Measurements from ENCODE around the gene KRTAP10-1. TPM values are rescaled to one million over a fixed set of nuclear protein-coding genes. Genes with fewer than 3 reads are reported as not detected.
"Not testable (repeated sequence)": the region's sequence is repeated elsewhere in the genome, so short reads cannot be mapped to it uniquely, and the experiment has no call there.

The KRTAP10-1 gene
- total and polyA plus RNA-seq, 4 donors = not detected

DNA sequence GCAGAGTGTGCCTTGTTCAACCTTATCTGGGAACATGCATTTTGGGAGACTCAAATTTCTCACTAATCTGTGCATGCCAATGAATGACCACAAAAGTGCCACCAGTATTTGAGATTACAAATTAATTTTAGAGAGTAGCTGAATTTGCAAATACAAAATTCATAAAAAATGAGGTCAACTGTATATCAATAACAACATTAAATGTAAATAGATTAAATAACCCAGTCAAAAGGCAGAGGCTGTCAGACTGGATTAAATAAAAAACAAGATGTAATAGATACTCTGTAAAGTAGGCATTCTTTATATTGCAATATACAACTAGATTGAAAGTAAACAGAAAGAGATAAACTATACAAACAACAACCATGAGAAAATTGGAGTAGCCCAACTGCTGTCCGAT, 24.1 kb upstream of the KRTAP10-1 start:
- Histone ChIP-seq H3K4me3 (ENCODE audit: low read depth, low read length) (no peak overlapping the region), H3K9me3 (ENCODE audit: control insufficient read depth, insufficient read depth, low read length) (peaks cover 3% of the 10 kb centered on the region), H3K27ac (ENCODE audit: low read depth, low read length) (no peak overlapping the region), H3K36me3 (ENCODE audit: control insufficient read depth, insufficient read depth, low read length) (no peaks in the 10 kb centered on the region), H3K27me3 (ENCODE audit: control insufficient read depth, insufficient read depth, low read length) (no peaks in the 10 kb centered on the region), H3K4me1 (ENCODE audit: control insufficient read depth, insufficient read depth, low read length) (no peaks in the 10 kb centered on the region)
- WGBS (ENCODE audit: insufficient coverage) = no CpG with 5 or more reads among the region's 1 CpG
- no peak for DNase-seq (ENCODE audit: low read depth in 4 of 6, low spot score in 6 of 6)

GRCh38 chr21:44558695-44559094, 18.7 kb upstream of the KRTAP10-1 start, which contains the start of gene KRTAP10-3:
KRTAP10-3 (minus strand) TSS chr21:44558795; CDS start chr21:44558715, 80 bp downstream.
- no peak for DNase-seq (ENCODE audit: low read depth in 4 of 6, low spot score in 6 of 6)
- no peak within 1 kb of the TSS for H3K4me3 ChIP-seq (ENCODE audit: low read depth, low read length)
- peaks cover 2% of the 10 kb centered on the region for H3K27me3 ChIP-seq (ENCODE audit: control insufficient read depth, insufficient read depth, low read length)
- H3K27ac ChIP-seq (ENCODE audit: low read depth, low read length) = no peak within 1 kb of the TSS
- H3K4me1 ChIP-seq (ENCODE audit: control insufficient read depth, insufficient read depth, low read length) = no peaks in the 10 kb centered on the region
- 69% methylated on average over 5 of the region's 5 CpGs for WGBS (ENCODE audit: insufficient coverage)
- H3K9me3 ChIP-seq (ENCODE audit: control insufficient read depth, insufficient read depth, low read length) = peaks cover 3% of the 10 kb centered on the region
- no peaks in the 10 kb centered on the region for H3K36me3 ChIP-seq (ENCODE audit: control insufficient read depth, insufficient read depth, low read length)

DNA sequence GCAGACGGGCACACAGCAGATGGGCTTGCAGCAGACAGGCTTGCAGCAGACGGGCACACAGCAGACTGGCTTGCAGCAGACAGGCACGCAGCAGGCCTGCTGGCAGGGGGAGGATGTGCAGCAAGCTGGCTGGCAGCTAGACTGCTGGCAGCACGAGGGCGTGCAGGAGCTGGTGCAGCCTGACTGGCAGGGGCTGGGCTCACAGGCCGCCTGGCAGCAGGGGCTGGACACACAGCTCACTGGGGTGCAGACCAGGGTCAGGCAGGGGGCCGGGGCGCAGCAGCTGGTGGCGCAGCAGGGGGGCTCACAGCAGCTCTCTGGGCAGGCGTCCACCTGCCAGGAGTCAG, 18.3 kb upstream of the KRTAP10-1 start:
- not testable (repeated sequence) for H3K9me3 ChIP-seq (ENCODE audit: control insufficient read depth, insufficient read depth, low read length); DNase-seq (ENCODE audit: low read depth in 4 of 6, low spot score in 6 of 6); H3K4me1 ChIP-seq (ENCODE audit: control insufficient read depth, insufficient read depth, low read length); H3K27me3 ChIP-seq (ENCODE audit: control insufficient read depth, insufficient read depth, low read length); H3K36me3 ChIP-seq (ENCODE audit: control insufficient read depth, insufficient read depth, low read length); H3K27ac ChIP-seq (ENCODE audit: low read depth, low read length); H3K4me3 ChIP-seq (ENCODE audit: low read depth, low read length)
- 73% methylated on average over 9 of the region's 10 CpGs for WGBS (ENCODE audit: insufficient coverage)

DNA sequence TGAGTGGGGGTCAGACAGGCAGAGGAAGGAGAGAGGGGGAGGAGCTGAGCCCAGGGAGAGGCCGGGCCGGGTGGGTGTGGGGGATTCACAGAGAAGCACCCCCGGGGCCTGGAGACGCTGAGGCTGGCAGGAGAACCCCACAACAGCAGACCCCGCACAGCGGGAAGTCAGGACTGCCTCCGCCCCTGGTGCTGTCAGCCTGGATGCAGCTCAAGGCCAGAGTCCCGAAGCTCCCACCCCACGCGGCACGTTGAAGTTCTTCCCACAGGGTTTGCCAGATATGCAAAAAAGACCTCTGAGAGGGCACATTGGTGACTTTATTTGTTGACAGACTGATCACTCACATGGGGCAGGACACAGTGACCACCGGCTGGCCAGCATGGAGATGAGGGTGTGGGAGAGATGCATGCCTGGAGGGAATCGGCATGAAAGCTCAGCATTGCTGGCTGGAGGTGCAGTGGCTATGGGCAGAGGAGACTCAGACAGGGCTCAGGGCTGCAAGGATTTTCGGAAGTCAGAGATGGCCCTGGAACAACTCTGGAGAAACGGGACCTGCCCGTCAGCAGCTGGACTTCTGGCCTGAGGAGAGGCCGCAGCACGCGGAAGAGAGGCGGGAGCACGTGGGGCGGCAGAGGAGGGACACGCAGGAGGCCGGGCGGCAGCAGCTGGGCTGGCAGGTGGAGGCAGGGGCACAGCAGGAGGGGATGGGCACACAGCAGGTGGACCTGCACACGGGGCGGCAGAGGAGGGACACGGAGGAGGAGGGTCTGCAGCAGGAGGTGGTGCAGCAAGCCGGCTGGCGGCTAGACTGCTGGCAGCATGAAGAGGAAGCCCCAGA, 17.7 kb upstream of the KRTAP10-1 start:
- Histone ChIP-seq H3K9me3 (ENCODE audit: control insufficient read depth, insufficient read depth, low read length) (peaks cover 3% of the 10 kb centered on the region), H3K4me1 (ENCODE audit: control insufficient read depth, insufficient read depth, low read length) (no peaks in the 10 kb centered on the region), H3K36me3 (ENCODE audit: control insufficient read depth, insufficient read depth, low read length) (no peaks in the 10 kb centered on the region), H3K27me3 (ENCODE audit: control insufficient read depth, insufficient read depth, low read length) (peaks cover 2% of the 10 kb centered on the region), H3K4me3 (ENCODE audit: low read depth, low read length) (no peak overlapping the region), H3K27ac (ENCODE audit: low read depth, low read length) (no peak overlapping the region)
- WGBS (ENCODE audit: insufficient coverage) = 49% methylated on average over 27 of the region's 30 CpGs
- DNase-seq (ENCODE audit: low read depth in 4 of 6, low spot score in 6 of 6) = no peak

GRCh38 chr21:44556879-44557278, 16.9 kb upstream of the KRTAP10-1 start:
- Histone ChIP-seq H3K9me3 (ENCODE audit: control insufficient read depth, insufficient read depth, low read length) (no peaks in the 10 kb centered on the region), H3K4me3 (ENCODE audit: low read depth, low read length) (no peak overlapping the region), H3K36me3 (ENCODE audit: control insufficient read depth, insufficient read depth, low read length) (no peaks in the 10 kb centered on the region), H3K4me1 (ENCODE audit: control insufficient read depth, insufficient read depth, low read length) (no peaks in the 10 kb centered on the region), H3K27me3 (ENCODE audit: control insufficient read depth, insufficient read depth, low read length) (peaks cover 2% of the 10 kb centered on the region), H3K27ac (ENCODE audit: low read depth, low read length) (no peak overlapping the region)
- 71% methylated on average over 9 of the region's 9 CpGs for WGBS (ENCODE audit: insufficient coverage)
- DNase-seq (ENCODE audit: low read depth in 4 of 6, low spot score in 6 of 6) = no peak

- Histone ChIP-seq H3K4me1 (ENCODE audit: control insufficient read depth, insufficient read depth, low read length) (no peaks in the 10 kb centered on the region), H3K36me3 (ENCODE audit: control insufficient read depth, insufficient read depth, low read length) (no peaks in the 10 kb centered on the region), H3K9me3 (ENCODE audit: control insufficient read depth, insufficient read depth, low read length) (no peaks in the 10 kb centered on the region), H3K4me3 (ENCODE audit: low read depth, low read length) (no peak overlapping the region), H3K27me3 (ENCODE audit: control insufficient read depth, insufficient read depth, low read length) (peaks cover 2% of the 10 kb centered on the region), H3K27ac (ENCODE audit: low read depth, low read length) (no peak overlapping the region)
- DNase-seq (ENCODE audit: low read depth in 4 of 6, low spot score in 6 of 6) = no peak
- 91% methylated on average over 10 of the region's 13 CpGs for WGBS (ENCODE audit: insufficient coverage)
Measured at GRCh38 chr21:44555200-44555875, 15.3 kb upstream of the KRTAP10-1 start.

GRCh38 chr21:44552681-44553080, 12.7 kb upstream of the KRTAP10-1 start:
- no peaks in the 10 kb centered on the region for H3K27me3 ChIP-seq (ENCODE audit: control insufficient read depth, insufficient read depth, low read length)
- H3K36me3 ChIP-seq (ENCODE audit: control insufficient read depth, insufficient read depth, low read length) = no peaks in the 10 kb centered on the region
- H3K4me3 ChIP-seq (ENCODE audit: low read depth, low read length) = no peak overlapping the region
- H3K4me1 ChIP-seq (ENCODE audit: control insufficient read depth, insufficient read depth, low read length) = peaks cover 1% of the 10 kb centered on the region
- DNase-seq (ENCODE audit: low read depth in 4 of 6, low spot score in 6 of 6) = no peak
- H3K9me3 ChIP-seq (ENCODE audit: control insufficient read depth, insufficient read depth, low read length) = no peaks in the 10 kb centered on the region
- 53% methylated on average over 11 of the region's 13 CpGs for WGBS (ENCODE audit: insufficient coverage)
- H3K27ac ChIP-seq (ENCODE audit: low read depth, low read length) = no peak overlapping the region

DNA sequence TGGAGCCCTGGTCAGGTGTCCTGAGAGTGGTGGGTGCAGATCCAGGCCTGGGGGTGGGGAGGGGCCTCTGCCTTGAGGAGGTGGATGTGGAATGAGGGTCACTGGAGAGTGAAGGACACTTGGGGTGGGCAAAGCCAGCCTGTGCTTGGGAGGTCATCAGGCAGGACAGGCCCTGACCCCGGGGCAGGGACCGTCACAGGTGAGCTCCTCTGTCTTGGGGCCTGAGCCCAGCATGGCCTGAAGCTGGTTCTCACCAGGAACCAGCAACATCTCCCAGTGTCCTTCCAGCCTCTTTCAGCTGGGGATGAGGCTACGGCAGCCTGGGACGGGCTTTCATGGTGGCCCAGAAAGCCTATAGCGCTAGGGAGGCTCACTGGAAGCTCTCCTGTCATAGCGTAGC, 12.1 kb upstream of the KRTAP10-1 start:
- no peak overlapping the region for H3K4me3 ChIP-seq (ENCODE audit: low read depth, low read length)
- DNase-seq (ENCODE audit: low read depth in 4 of 6, low spot score in 6 of 6) = no peak
- H3K27me3 ChIP-seq (ENCODE audit: control insufficient read depth, insufficient read depth, low read length) = no peaks in the 10 kb centered on the region
- H3K27ac ChIP-seq (ENCODE audit: low read depth, low read length) = no peak overlapping the region
- no peaks in the 10 kb centered on the region for H3K9me3 ChIP-seq (ENCODE audit: control insufficient read depth, insufficient read depth, low read length)
- WGBS (ENCODE audit: insufficient coverage) = 90% methylated on average over 6 of the region's 6 CpGs
- peaks cover 2% of the 10 kb centered on the region for H3K4me1 ChIP-seq (ENCODE audit: control insufficient read depth, insufficient read depth, low read length)
- H3K36me3 ChIP-seq (ENCODE audit: control insufficient read depth, insufficient read depth, low read length) = no peaks in the 10 kb centered on the region

DNA sequence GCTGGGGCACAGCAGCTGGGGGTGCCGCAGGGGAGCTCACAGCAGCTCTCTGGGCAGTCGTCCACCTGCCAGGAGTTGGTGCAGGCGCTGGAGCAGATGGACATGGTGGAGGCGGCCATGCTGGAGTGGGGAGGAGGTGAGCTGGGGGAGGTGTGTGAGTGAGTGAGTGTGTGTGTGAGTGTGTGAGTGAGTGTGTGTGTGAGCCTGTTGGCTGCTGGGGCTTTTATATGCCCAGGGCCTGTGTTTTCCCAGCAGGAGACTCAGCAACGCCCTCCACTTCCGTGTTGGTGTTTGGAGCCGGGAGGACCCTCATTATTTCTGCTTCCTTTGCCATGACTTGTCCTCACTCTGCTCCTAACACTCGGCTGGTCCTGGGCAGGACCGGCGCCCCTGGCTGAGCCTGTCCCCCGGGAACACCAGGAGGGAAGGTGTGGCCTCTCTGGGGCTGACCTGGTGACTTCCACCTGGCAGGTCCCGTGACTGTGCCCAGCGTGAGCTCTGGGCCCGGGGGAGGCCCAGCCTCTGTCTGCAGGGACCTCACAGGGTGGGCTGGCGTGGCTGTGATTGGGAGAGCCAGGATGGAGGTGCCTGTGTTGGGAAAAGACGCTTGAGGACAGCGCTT, 11.5 kb upstream of the KRTAP10-1 start, which contains the start of gene KRTAP10-2:
Gene KRTAP10-2, minus strand, starts transcription at position 166 of the 622 bp plus-strand sequence. Its CDS starts 47 bp downstream, at position 119.
- WGBS (ENCODE audit: insufficient coverage) = 64% methylated on average over 14 of the region's 17 CpGs
- Histone ChIP-seq H3K4me3 (ENCODE audit: low read depth, low read length) (no peak within 1 kb of the TSS), H3K36me3 (ENCODE audit: control insufficient read depth, insufficient read depth, low read length) (no peaks in the 10 kb centered on the region), H3K27me3 (ENCODE audit: control insufficient read depth, insufficient read depth, low read length) (no peaks in the 10 kb centered on the region), H3K4me1 (ENCODE audit: control insufficient read depth, insufficient read depth, low read length) (peaks cover 2% of the 10 kb centered on the region), H3K27ac (ENCODE audit: low read depth, low read length) (no peak within 1 kb of the TSS), H3K9me3 (ENCODE audit: control insufficient read depth, insufficient read depth, low read length) (no peaks in the 10 kb centered on the region)
- DNase-seq (ENCODE audit: low read depth in 4 of 6, low spot score in 6 of 6) = no peak

Measured in spinal cord (tissue), 10 donors.